Measurements from ENCODE around the gene ADD3.

GRCh38 chr10:109977382-109977806 is 30.4 kb upstream of the ADD3 start:
- TF ChIP-seq EZH2 (IDR thresholded peaks at IDR 0.05; ENCODE audit: borderline replicate concordance, low read depth, low read length, severe bottlenecking), result no peak
- no peak for TF ChIP-seq CTCF (IDR thresholded peaks at IDR 0.05; ENCODE audit: borderline replicate concordance, extremely low read depth, low read length, poor library complexity, severe bottlenecking)

All from DND-41 (cell line).